Kidney capillary endothelial cell (primary cell): ENCODE measurements around the gene GCSAM.
"Not testable (repeated sequence)": the region's sequence is repeated elsewhere in the genome, so short reads cannot be mapped to it uniquely, and the experiment has no call there.

Source experiments
- DNase-seq: peaks from one replicate; pipeline ENCODE4 v3.0.0-alpha.2; 2018; ENCODE audit warnings: low spot score

The GCSAM gene

GRCh38 chr3:112074006-112074405, 59.0 kb downstream of the GCSAM start:
- no peak for DNase-seq

DNA sequence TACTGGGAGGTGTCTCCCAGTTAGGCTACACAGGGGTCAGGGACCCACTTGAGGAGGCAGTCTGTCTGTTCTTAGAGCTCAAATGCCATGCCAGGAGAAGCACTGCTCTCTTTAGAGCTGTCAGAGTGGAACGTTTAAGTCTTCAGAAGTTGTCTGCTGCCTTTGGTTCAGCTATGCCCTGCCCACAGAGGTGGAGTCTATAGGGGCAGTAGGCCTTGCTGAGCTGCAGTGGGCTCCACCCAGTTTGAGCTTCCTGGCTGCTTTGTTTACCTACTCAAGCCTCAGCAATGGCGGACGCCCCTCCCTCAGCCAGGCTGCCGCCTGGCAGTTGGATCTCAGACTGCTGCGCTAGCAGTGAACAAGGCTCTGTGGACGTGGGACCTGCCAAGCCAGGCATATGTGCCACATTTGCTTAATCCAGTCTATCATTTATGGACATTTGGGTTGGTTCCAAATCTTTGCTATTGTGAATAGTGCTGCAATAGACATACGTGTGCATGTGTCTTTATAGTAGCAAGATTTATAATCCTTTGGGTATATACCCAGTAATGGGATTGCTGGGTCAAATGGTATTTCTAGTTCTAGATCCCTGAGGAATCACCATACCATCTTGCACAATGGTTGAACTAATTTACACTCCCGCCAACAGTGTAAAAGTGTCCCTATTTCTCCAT, 60.5 kb downstream of the GCSAM start:
- not testable (repeated sequence) for DNase-seq
